NCI-H2107 treated with DMSO at 0.1 percent for 48 hours (cell line): ENCODE measurements around the gene MON1B.
"Not testable (repeated sequence)": the region's sequence is repeated elsewhere in the genome, so short reads cannot be mapped to it uniquely, and the experiment has no call there.

ENCODE experiments used
- DNase-seq: peaks from one replicate; lab custom pipeline; 2025; ENCODE audit not compliant: unreplicated experiment; lab: John Stamatoyannopoulos, UW

MON1B gene

GRCh38 chr16:77190478-77191258, at the start of gene MON1B:
MON1B (plus strand) TSS chr16:77191190; CDS start chr16:77191486, 296 bp downstream.
- peak; percentile 99 for DNase-seq

GRCh38 chr16:77143364-77143763, 47.6 kb upstream of the MON1B start:
- no peak for DNase-seq

- no peak for DNase-seq
These were observed 42.9 kb upstream of the MON1B start for GRCh38 chr16:77148121-77148520.

GRCh38 chr16:77157346-77158058, 33.5 kb upstream of the MON1B start:
- DNase-seq, result no peak

- DNase-seq, result no peak
These were observed 32.7 kb upstream of the MON1B start for GRCh38 chr16:77158293-77158692.

- no peak for DNase-seq
These were observed 26.0 kb upstream of the MON1B start for GRCh38 chr16:77165006-77165405.

- DNase-seq, result not testable (repeated sequence)
These were observed 25.3 kb upstream of the MON1B start for GRCh38 chr16:77165536-77166236.

GRCh38 chr16:77166726-77167125, 24.3 kb upstream of the MON1B start:
- no peak for DNase-seq

GRCh38 chr16:77168901-77169300, 22.1 kb upstream of the MON1B start:
- no peak for DNase-seq

GRCh38 chr16:77169650-77170236, 21.2 kb upstream of the MON1B start:
- peak; percentile 22 for DNase-seq

GRCh38 chr16:77170805-77171204, 20.2 kb upstream of the MON1B start:
- DNase-seq, result no peak

GRCh38 chr16:77171745-77172635, 19.0 kb upstream of the MON1B start:
- peak; percentile 68 for DNase-seq

GRCh38 chr16:77172951-77173350, 18.0 kb upstream of the MON1B start:
- no peak for DNase-seq

GRCh38 chr16:77183137-77183536, 7.9 kb upstream of the MON1B start:
- no peak for DNase-seq

GRCh38 chr16:77186298-77186697, 4.7 kb upstream of the MON1B start:
- not testable (repeated sequence) for DNase-seq

GRCh38 chr16:77190190-77190477, 856 bp upstream of the MON1B start:
- no peak for DNase-seq

GRCh38 chr16:77191259-77191969, 424 bp downstream of the MON1B start:
- DNase-seq, result no peak

GRCh38 chr16:77193377-77193776, 2.4 kb downstream of the MON1B start:
- no peak for DNase-seq

GRCh38 chr16:77194295-77195231, 3.6 kb downstream of the MON1B start:
- no peak for DNase-seq
